Suprapubic skin (tissue), 3 donors: ENCODE measurements around the gene CFAP58.

Experiments used
- CTCF ChIP-seq, 2 donors: fragments of 200-600 bp in 1 of 2; fragments of 450-650 bp in 1 of 2; sonication (generic) in 1 of 2; IDR thresholded peaks; one replicate each; pipeline ENCODE4 v1.5.1; 2016 to 2019; ENCODE audit warnings: antibody characterized with exemption in 2 of 2, mild to moderate bottlenecking in 1 of 2, moderate library complexity in 1 of 2
- POLR2AphosphoS5 ChIP-seq, 3 donors: sonication (generic); formaldehyde crosslinking; IDR thresholded peaks; one replicate each; pipeline ENCODE4 v1.6.1; 2017; ENCODE audit warnings: antibody characterized with exemption in 3 of 3

- no peak for TF ChIP-seq CTCF (IDR thresholded peaks at IDR 0.05)
- no peak for TF ChIP-seq POLR2AphosphoS5 (IDR thresholded peaks at IDR 0.05)
These were observed 76.2 kb downstream of the CFAP58 start for GRCh38 chr10:104429846-104430245.
